Sigmoid colon (tissue), 7 donors: ENCODE results near the gene PHOSPHO2. TPM values are rescaled to one million over a fixed set of nuclear protein-coding genes. Genes with fewer than 3 reads are reported as not detected.
A peak's percentile ranks its signal among the peaks of the same experiment; 100 is the strongest.
"Not testable (repeated sequence)": the region's sequence is repeated elsewhere in the genome, so short reads cannot be mapped to it uniquely, and the experiment has no call there.

Experiments
- DNase-seq: peaks from one replicate; pipeline ENCODE4 v3.0.0-alpha.2; 2019
- H3K27ac ChIP-seq, 4 donors: fragments of 200-600 bp; sonication (generic); one replicate each; pipeline ENCODE4 v1.5.1; 2016 to 2019; ENCODE audit warnings: mild to moderate bottlenecking in 1 of 4
- H3K27me3 ChIP-seq, 3 donors: fragments of 200-600 bp; sonication (generic); one replicate each; pipeline ENCODE4 v1.5.1; 2019; ENCODE audit warnings: mild to moderate bottlenecking in 1 of 3
- H3K36me3 ChIP-seq, 4 donors: fragments of 200-600 bp; sonication (generic); one replicate each; pipeline ENCODE4 v1.5.1; 2016 to 2019
- H3K4me1 ChIP-seq, 4 donors: fragments of 200-600 bp; sonication (generic); one replicate each; pipeline ENCODE4 v1.5.1; 2017 to 2019
- H3K4me3 ChIP-seq, 4 donors: fragments of 200-600 bp; sonication (generic); one replicate each; pipeline ENCODE4 v1.5.1; 2017 to 2019; ENCODE audit warnings: mild to moderate bottlenecking in 2 of 4, moderate library complexity in 1 of 4
- H3K9me3 ChIP-seq, 4 donors: fragments of 200-600 bp in 3 of 4; sonication (generic) in 3 of 4; one replicate each; pipeline versions ENCODE4 v1.5.1 to v1.6.1; 2013 to 2019
- EP300 ChIP-seq, 4 donors: sonication (generic); formaldehyde crosslinking; IDR thresholded peaks; one replicate each; pipeline ENCODE4 v1.6.1; 2017; ENCODE audit warnings: antibody characterized with exemption in 4 of 4
- POLR2A ChIP-seq, 2 donors: fragments of 450-650 bp; IDR thresholded peaks; one replicate each; pipeline ENCODE4 v1.6.1; 2016; ENCODE audit warnings: antibody characterized with exemption in 2 of 2, mild to moderate bottlenecking in 2 of 2, moderate library complexity in 2 of 2
- POLR2AphosphoS5 ChIP-seq, 4 donors: sonication (generic); formaldehyde crosslinking; IDR thresholded peaks; one replicate each; pipeline ENCODE4 v1.6.1; 2017; ENCODE audit warnings: antibody characterized with exemption in 4 of 4
- WGBS, 2 donors: extraction: QIAGEN DNeasy Blood & Tissue Kit; methylation state at CpG; one replicate each; pipeline ENCODE4 v1.1.7; 2013; 5-methylcytosine and 5-hydroxymethylcytosine counted together
- intact Hi-C: fragments of 100-400 bp; cut with DNase I; formaldehyde crosslinking; loops from one replicate; pipeline ENCODE4 v1.15.1; 2023
- polyA plus RNA-seq, 3 donors: library from polyadenylated mRNA; stranded (reverse); fragments of 200-250 nt; gene quantifications; one replicate each; pipeline ENCODE4 v1.2.3, GENCODE V29; 2013
- total RNA-seq, 4 donors: library from RNA; depleted of rRNA; stranded (reverse); fragments of >200 nt; gene quantifications; one replicate each; pipeline ENCODE4 v1.1.0, GENCODE V29; 2016
- TF ChIP-seq, protein P1 (sequence below), 4 experiments: fragments of 450-650 bp in 3 of 4; fragments of 200-600 bp in 1 of 4; IDR thresholded peaks; one replicate each; pipeline ENCODE4 v1.5.1; 2016 to 2019; ENCODE audit warnings: antibody characterized with exemption in 4 of 4, mild to moderate bottlenecking in 3 of 4, moderate library complexity in 2 of 4
- donor health status: healthy with polysubstance abuse.
- donor health status: Bipolar disorder and iron deficiency.
- donor health status: healthy.

PHOSPHO2 gene
- total and polyA plus RNA-seq, 7 donors = 3.8 to 19.9 (median 9.4) TPM

DNA sequence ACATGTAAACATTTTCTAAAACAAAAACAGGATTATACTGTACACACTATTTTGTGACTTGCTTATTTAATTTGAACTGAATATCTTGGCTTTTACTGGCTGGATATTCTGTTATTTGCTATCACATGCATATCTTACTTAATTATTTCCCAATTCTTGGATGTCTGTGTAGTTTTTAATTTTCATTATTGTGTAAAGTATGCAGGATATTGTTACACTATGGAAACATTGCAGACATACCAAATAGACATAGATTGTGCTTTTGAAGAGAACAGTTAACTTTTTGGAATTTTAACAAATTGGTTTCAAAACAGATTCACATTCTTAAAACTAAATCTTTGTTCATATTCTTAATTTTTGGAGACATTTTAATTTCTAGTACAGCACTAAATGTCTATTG, 2.1 kb downstream of the PHOSPHO2 start:
- Histone ChIP-seq H3K27me3 (no peaks in the 10 kb centered on the region), H3K27ac (no peak overlapping the region), H3K36me3 (peaks cover 0 to 13% (median 0%) of the 10 kb centered on the region in 4 donors), H3K4me1 (peaks cover 0 to 21% (median 13%) of the 10 kb centered on the region in 4 donors), H3K4me3 (no peak overlapping the region), H3K9me3 (no peaks in the 10 kb centered on the region)
- intact Hi-C loops = loop anchor here (5.0 kb wide), 1 partner anchor 36 kb away; the partner anchor contains the start of gene KLHL23
- TF ChIP-seq, protein P1, sequence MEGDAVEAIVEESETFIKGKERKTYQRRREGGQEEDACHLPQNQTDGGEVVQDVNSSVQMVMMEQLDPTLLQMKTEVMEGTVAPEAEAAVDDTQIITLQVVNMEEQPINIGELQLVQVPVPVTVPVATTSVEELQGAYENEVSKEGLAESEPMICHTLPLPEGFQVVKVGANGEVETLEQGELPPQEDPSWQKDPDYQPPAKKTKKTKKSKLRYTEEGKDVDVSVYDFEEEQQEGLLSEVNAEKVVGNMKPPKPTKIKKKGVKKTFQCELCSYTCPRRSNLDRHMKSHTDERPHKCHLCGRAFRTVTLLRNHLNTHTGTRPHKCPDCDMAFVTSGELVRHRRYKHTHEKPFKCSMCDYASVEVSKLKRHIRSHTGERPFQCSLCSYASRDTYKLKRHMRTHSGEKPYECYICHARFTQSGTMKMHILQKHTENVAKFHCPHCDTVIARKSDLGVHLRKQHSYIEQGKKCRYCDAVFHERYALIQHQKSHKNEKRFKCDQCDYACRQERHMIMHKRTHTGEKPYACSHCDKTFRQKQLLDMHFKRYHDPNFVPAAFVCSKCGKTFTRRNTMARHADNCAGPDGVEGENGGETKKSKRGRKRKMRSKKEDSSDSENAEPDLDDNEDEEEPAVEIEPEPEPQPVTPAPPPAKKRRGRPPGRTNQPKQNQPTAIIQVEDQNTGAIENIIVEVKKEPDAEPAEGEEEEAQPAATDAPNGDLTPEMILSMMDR (IDR thresholded peaks at IDR 0.05) = no peak
- no peak for TF ChIP-seq POLR2A (IDR thresholded peaks at IDR 0.05)
- no peak for TF ChIP-seq EP300 (IDR thresholded peaks at IDR 0.05)
- no peak for TF ChIP-seq POLR2AphosphoS5 (IDR thresholded peaks at IDR 0.05)
- no peak for DNase-seq

DNA sequence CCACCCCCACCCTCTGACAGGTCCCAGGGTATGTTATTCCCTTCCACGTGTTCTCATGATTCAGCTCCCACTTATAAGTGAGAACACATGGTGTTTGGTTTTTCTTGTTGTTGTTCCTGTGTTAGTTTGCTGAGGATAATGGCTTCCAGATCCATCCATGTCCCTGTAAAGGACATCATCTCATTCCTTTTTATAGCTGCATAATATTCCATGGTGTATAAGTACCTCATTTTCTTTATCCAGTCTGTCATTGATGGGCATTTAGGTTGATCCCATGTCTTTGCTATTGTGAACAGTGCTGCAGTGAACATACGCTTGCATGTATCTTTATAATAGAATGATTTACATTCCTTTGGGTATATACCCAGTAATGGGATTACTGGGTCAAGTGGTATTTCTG, 4.9 kb downstream of the PHOSPHO2 start:
- H3K27me3 ChIP-seq, H3K4me3 ChIP-seq, H3K27ac ChIP-seq, DNase-seq, H3K9me3 ChIP-seq: not testable (repeated sequence)
- 96 to 98% methylated on average over 2 of the region's 2 CpGs for WGBS, 2 donors
- peaks cover 0 to 13% (median 0%) of the 10 kb centered on the region in 4 donors for H3K36me3 ChIP-seq
- intact Hi-C loops = loop anchor here (5.0 kb wide), 1 partner anchor 33 kb away; the partner anchor contains the start of gene KLHL23
- peaks cover 0 to 25% (median 18%) of the 10 kb centered on the region in 4 donors for H3K4me1 ChIP-seq

DNA sequence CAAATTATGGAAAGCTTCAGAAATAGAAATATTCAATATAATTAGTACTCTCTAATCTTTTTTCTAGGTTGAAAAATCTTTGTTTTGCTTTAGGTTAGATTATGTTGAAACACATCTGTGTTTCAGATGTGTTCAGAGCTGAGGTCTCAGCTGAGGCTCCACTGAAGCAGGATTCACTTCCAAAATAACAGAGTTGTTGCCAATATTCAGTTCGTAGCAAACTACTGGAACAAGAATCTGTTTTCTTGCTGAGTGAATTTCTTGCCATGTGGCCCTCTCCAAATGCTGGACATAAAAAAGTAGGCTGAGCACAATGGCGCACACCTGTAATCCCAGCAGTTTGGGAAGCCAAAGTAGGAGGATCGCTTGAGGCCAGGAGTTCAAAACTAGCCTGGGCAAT, 8.7 kb downstream of the PHOSPHO2 start:
- WGBS, 2 donors = 88 to 98% methylated on average over 3 of the region's 3 CpGs
- TF ChIP-seq POLR2AphosphoS5 (IDR thresholded peaks at IDR 0.05) (no peak), EP300 (IDR thresholded peaks at IDR 0.05) (no peak), POLR2A (IDR thresholded peaks at IDR 0.05) (no peak)
- TF ChIP-seq, protein P1 (IDR thresholded peaks at IDR 0.05) = no peak
- intact Hi-C loops = no loop called here
- Histone ChIP-seq H3K36me3 (peaks cover 0 to 13% (median 0%) of the 10 kb centered on the region in 4 donors), H3K27me3 (no peaks in the 10 kb centered on the region), H3K27ac (peak overlapping the region in 2 of 4 donors; percentile 59 to 71), H3K4me1 (peaks cover 0 to 38% (median 19%) of the 10 kb centered on the region in 4 donors), H3K9me3 (no peaks in the 10 kb centered on the region), H3K4me3 (no peak overlapping the region)
- no peak for DNase-seq

DNA sequence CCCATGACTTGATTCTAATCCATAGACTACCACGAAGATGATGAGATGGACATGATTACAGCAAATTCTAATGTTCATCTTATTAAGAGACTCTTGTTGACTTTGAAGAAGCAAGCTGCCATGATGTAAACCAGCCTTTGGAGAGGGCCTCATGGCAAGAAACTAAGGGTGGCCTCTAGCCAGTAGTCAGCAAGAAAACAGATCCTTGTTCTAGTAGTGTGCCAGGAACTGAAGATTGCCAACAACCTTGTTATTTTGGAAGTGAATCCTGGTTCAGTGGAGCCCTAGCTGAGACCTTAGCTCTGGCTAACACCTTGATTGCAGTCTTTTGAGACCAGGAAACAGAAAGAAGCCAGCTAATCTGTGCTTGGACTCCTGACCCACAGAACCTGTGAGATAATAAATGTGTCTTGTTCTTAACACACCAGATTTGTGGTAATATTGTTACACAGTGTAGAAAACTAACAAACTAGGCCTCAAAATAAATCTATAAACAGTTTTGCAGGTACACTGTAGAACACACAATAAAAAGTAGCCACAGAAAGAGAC, 10.0 kb downstream of the PHOSPHO2 start:
- Histone ChIP-seq H3K36me3 (peaks cover 0 to 7% (median 0%) of the 10 kb centered on the region in 4 donors), H3K27ac (peak overlapping the region in 3 of 4 donors; percentile 46 to 71 (median 59)), H3K9me3 (no peaks in the 10 kb centered on the region), H3K4me1 (peaks cover 0 to 38% (median 19%) of the 10 kb centered on the region in 4 donors), H3K27me3 (no peaks in the 10 kb centered on the region), H3K4me3 (no peak overlapping the region)
- no peak for DNase-seq
- TF ChIP-seq EP300 (IDR thresholded peaks at IDR 0.05) = no peak
- peak in 2 of 4 donors; percentile 52 for TF ChIP-seq POLR2AphosphoS5 (IDR thresholded peaks at IDR 0.05)
- 89% methylated on average over 1 of the region's 1 CpG for WGBS, 2 donors
- intact Hi-C loops = no loop called here

DNA sequence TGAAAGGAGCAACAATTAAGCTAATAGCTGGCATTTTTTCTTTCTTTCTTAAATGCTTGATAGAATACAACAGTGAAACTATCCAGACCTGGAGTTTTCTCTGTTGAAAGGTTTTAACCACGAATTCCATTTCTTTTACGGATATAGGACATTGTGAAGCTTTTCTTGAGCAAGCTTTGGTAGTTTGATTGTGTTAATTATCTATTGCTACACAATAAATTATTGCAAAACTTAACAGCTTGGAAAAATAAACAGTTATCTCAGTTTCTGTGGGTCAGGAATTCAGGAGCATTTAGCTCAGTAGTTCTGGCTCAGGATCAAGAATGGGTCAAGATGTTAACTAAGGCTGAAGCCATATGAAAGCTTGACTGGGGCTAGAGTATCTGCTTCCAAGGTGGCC, 11.7 kb downstream of the PHOSPHO2 start:
- 77 to 88% methylated on average over 2 of the region's 2 CpGs for WGBS, 2 donors
- Histone ChIP-seq H3K9me3 (no peaks in the 10 kb centered on the region), H3K4me3 (no peak overlapping the region), H3K36me3 (peaks cover 0 to 5% (median 0%) of the 10 kb centered on the region in 4 donors), H3K4me1 (peaks cover 0 to 48% (median 24%) of the 10 kb centered on the region in 4 donors), H3K27me3 (no peaks in the 10 kb centered on the region), H3K27ac (peak overlapping the region in 2 of 4 donors; percentile 0 to 26)
- no peak for DNase-seq
- intact Hi-C loops = no loop called here
- TF ChIP-seq EP300 (IDR thresholded peaks at IDR 0.05) (no peak), POLR2A (IDR thresholded peaks at IDR 0.05) (no peak), POLR2AphosphoS5 (IDR thresholded peaks at IDR 0.05) (no peak)
- TF ChIP-seq, protein P1 (IDR thresholded peaks at IDR 0.05) = no peak

DNA sequence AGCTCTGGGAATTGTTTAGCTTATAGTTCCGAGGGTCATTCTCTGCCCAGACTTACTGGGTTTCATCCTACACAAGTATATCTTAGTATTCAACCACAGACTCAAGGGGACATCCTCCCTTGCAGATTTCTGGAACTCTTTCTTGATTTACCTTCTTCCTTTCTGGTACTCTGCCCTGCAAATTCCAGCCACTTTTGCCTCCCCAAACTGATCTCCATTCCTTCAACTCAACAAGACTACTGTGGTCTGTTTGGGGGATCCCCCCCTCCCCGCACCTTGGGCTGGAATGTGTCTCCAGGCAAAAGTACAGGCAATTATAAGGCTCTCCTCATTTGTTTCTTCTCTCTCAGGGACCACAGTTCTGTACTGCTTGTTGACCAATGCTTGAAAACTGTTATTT, 13.4 kb downstream of the PHOSPHO2 start:
- Histone ChIP-seq H3K9me3 (no peaks in the 10 kb centered on the region), H3K4me1 (peaks cover 0 to 48% (median 24%) of the 10 kb centered on the region in 4 donors), H3K36me3 (no peaks in the 10 kb centered on the region), H3K27me3 (no peaks in the 10 kb centered on the region), H3K4me3 (no peak overlapping the region), H3K27ac (no peak overlapping the region)
- TF ChIP-seq EP300 (IDR thresholded peaks at IDR 0.05) (no peak), POLR2A (IDR thresholded peaks at IDR 0.05) (no peak), POLR2AphosphoS5 (IDR thresholded peaks at IDR 0.05) (no peak)
- TF ChIP-seq, protein P1 (IDR thresholded peaks at IDR 0.05) = no peak
- DNase-seq = no peak
- intact Hi-C loops = no loop called here
- 88 to 91% methylated on average over 2 of the region's 2 CpGs for WGBS, 2 donors
